Fibroblast of mammary gland (primary cell): ENCODE data around the gene FOXN1.

Source experiments
- DNase-seq: peaks from one replicate; pipeline ENCODE4 v3.0.0-alpha.2; 2010; ENCODE audit warnings: low read depth
- H3K4me3 ChIP-seq: 2 replicates; pipeline ENCODE4 v1.5.1; 2011; ENCODE audit warnings: low read depth, mild to moderate bottlenecking, low read length, moderate library complexity; ENCODE audit not compliant: control insufficient read depth
- CTCF ChIP-seq: conservative IDR thresholded peaks from 2 replicates; pipeline ENCODE4 v1.5.1; 2011; ENCODE audit warnings: low read depth, low read length, inconsistent platforms; ENCODE audit not compliant: control insufficient read depth, insufficient read depth

The FOXN1 gene

GRCh38 chr17:28579526-28579925 is 73.4 kb downstream of the FOXN1 start:
- TF ChIP-seq CTCF: no peak

GRCh38 chr17:28580959-28581358 is 74.8 kb downstream of the FOXN1 start:
- H3K4me3 ChIP-seq: no peak overlapping the region
- no peak for TF ChIP-seq CTCF
- DNase-seq: no peak

More at GRCh38 chr17:28579526-28579925, 73.4 kb downstream of the FOXN1 start:
- H3K4me3 ChIP-seq: no peak overlapping the region
- no peak for DNase-seq

GRCh38 chr17:28582513-28582912 is 76.4 kb downstream of the FOXN1 start:
- no peak for TF ChIP-seq CTCF
- DNase-seq: no peak
- H3K4me3 ChIP-seq: no peak overlapping the region

GRCh38 chr17:28584434-28584833 is 78.3 kb downstream of the FOXN1 start:
- DNase-seq: no peak
- TF ChIP-seq CTCF: no peak
- H3K4me3 ChIP-seq: no peak overlapping the region

- TF ChIP-seq CTCF: no peak
- no peak for DNase-seq
- no peak overlapping the region for H3K4me3 ChIP-seq
Measured at GRCh38 chr17:28585851-28586250, 79.7 kb downstream of the FOXN1 start.
